GM19463 (cell line): ENCODE data around the gene KRI1.
"Not testable (repeated sequence)": the region's sequence is repeated elsewhere in the genome, so short reads cannot be mapped to it uniquely, and the experiment has no call there.

ENCODE experiments used
- ATAC-seq: cut with Tn5 transposase; IDR thresholded peaks from one replicate; pipeline ENCODE4 v1.9.1; 2021; ENCODE audit warnings: mild to moderate bottlenecking, moderate library complexity; ENCODE audit not compliant: unreplicated experiment

The KRI1 gene

GRCh38 chr19:10550336-10550735 is 15.5 kb downstream of the KRI1 start:
- no peak for ATAC-seq

GRCh38 chr19:10549733-10550132 is 16.1 kb downstream of the KRI1 start:
- no peak for ATAC-seq

- ATAC-seq: no peak
Measured at GRCh38 chr19:10548746-10549276, 17.0 kb downstream of the KRI1 start.

- no peak for ATAC-seq
Measured at GRCh38 chr19:10546817-10547216, 19.0 kb downstream of the KRI1 start.

GRCh38 chr19:10544753-10545251 is 21.0 kb downstream of the KRI1 start:
- no peak for ATAC-seq

- ATAC-seq: no peak
Measured at GRCh38 chr19:10544242-10544752, 21.5 kb downstream of the KRI1 start.

- peak; percentile 71 for ATAC-seq
Measured at GRCh38 chr19:10543420-10544241, 22.2 kb downstream of the KRI1 start, which contains the start of gene ATG4D. TSS of gene ATG4D (plus strand) at chr19:10543904. CDS start at chr19:10544091, 187 bp downstream.

GRCh38 chr19:10543059-10543419 is 22.8 kb downstream of the KRI1 start:
- no peak for ATAC-seq

GRCh38 chr19:10539016-10539415 is 26.8 kb downstream of the KRI1 start:
- not testable (repeated sequence) for ATAC-seq

- ATAC-seq: no peak
Measured at GRCh38 chr19:10538204-10538983, 27.4 kb downstream of the KRI1 start.

- no peak for ATAC-seq
Measured at GRCh38 chr19:10537668-10538067, 28.1 kb downstream of the KRI1 start.

GRCh38 chr19:10535613-10536012 is 30.2 kb downstream of the KRI1 start:
- ATAC-seq: no peak

- no peak for ATAC-seq
Measured at GRCh38 chr19:10533646-10534386, 32.0 kb downstream of the KRI1 start.

- ATAC-seq: no peak
Measured at GRCh38 chr19:10532457-10532856, 33.4 kb downstream of the KRI1 start.

- ATAC-seq: not testable (repeated sequence)
Measured at GRCh38 chr19:10526887-10527286, 38.9 kb downstream of the KRI1 start.

- no peak for ATAC-seq
Measured at GRCh38 chr19:10525636-10526035, 40.2 kb downstream of the KRI1 start.

GRCh38 chr19:10523135-10523636 is 42.6 kb downstream of the KRI1 start:
- no peak for ATAC-seq

GRCh38 chr19:10521461-10522171 is 44.2 kb downstream of the KRI1 start:
- ATAC-seq: no peak

GRCh38 chr19:10520652-10521318 is 45.0 kb downstream of the KRI1 start:
- ATAC-seq: no peak
